Upper lobe of left lung (tissue), 6 donors: ENCODE measurements around the gene SLC18A2. TPM values are rescaled to one million over a fixed set of nuclear protein-coding genes. Genes with fewer than 3 reads are reported as not detected.

Experiments used
- ATAC-seq, 2 donors: fragments of 200-7000 bp; cut with Tn5 transposase; one replicate each; pipeline ENCODE4 v1.9.1; 2022; ENCODE audit warnings: mild to moderate bottlenecking in 2 of 2, moderate library complexity in 2 of 2; ENCODE audit not compliant: low FRiP score in 2 of 2
- DNase-seq, 2 donors: peaks; one replicate each; pipeline ENCODE4 v3.0.0-alpha.2; 2019 to 2020
- H3K27ac ChIP-seq, 4 donors: fragments of 200-600 bp; sonication (generic); one replicate each; pipeline ENCODE4 v1.5.1; 2016 to 2019
- H3K27me3 ChIP-seq, 4 donors: fragments of 200-600 bp; sonication (generic); one replicate each; pipeline ENCODE4 v1.5.1; 2017 to 2019
- H3K36me3 ChIP-seq, 4 donors: fragments of 200-600 bp; sonication (generic); one replicate each; pipeline ENCODE4 v1.5.1; 2016 to 2019
- H3K4me1 ChIP-seq, 4 donors: fragments of 200-600 bp; sonication (generic); one replicate each; pipeline ENCODE4 v1.5.1; 2018 to 2019
- H3K4me3 ChIP-seq, 4 donors: fragments of 200-600 bp; sonication (generic); one replicate each; pipeline ENCODE4 v1.5.1; 2017 to 2019; ENCODE audit warnings: mild to moderate bottlenecking in 2 of 4, moderate library complexity in 1 of 4
- H3K9me3 ChIP-seq, 4 donors: fragments of 200-600 bp; sonication (generic); one replicate each; pipeline ENCODE4 v1.5.1; 2018 to 2019
- EP300 ChIP-seq, 4 donors: sonication (generic); formaldehyde crosslinking; IDR thresholded peaks; one replicate each; pipeline ENCODE4 v1.5.1; 2017; ENCODE audit warnings: antibody characterized with exemption in 4 of 4, control low read depth in 2 of 4
- POLR2A ChIP-seq, 4 donors: fragments of 450-650 bp; IDR thresholded peaks; one replicate each; pipeline ENCODE4 v1.5.1; 2016 to 2017; ENCODE audit warnings: antibody characterized with exemption in 4 of 4, mild to moderate bottlenecking in 2 of 4
- POLR2AphosphoS5 ChIP-seq, 2 donors: sonication (generic); formaldehyde crosslinking; IDR thresholded peaks; one replicate each; pipeline ENCODE4 v1.5.1; 2017; ENCODE audit warnings: antibody characterized with exemption in 2 of 2
- WGBS, 2 donors: methylation state at CpG; one replicate each; pipeline ENCODE4 v1.1.5; 2017 to 2018; 5-methylcytosine and 5-hydroxymethylcytosine counted together
- total RNA-seq, 6 donors: library from RNA; depleted of rRNA in 4 of 6; stranded (reverse); fragments of >200 nt in 4 of 6; gene quantifications; one replicate each; pipeline versions ENCODE4 v1.1.0 to v1.2.1, GENCODE V29; 2016 to 2021
- TF ChIP-seq, protein P1 (sequence below), 6 experiments: fragments of 450-650 bp in 4 of 6; fragments of 200-600 bp in 2 of 6; sonication (generic) in 2 of 6; IDR thresholded peaks; one replicate each; pipeline ENCODE4 v1.5.1; 2016 to 2019; ENCODE audit warnings: antibody characterized with exemption in 6 of 6
- donor health status: DM: no; HTN: no; CAD: no; lungs with moderate emphysema.
- donor health status: DM: no; HTN: yes; CAD: no; lungs with severe emphysema.

Gene SLC18A2
- total RNA-seq, 6 donors from 2014 or later = 0.20 to 5.9 (median 2.8) TPM

DNA sequence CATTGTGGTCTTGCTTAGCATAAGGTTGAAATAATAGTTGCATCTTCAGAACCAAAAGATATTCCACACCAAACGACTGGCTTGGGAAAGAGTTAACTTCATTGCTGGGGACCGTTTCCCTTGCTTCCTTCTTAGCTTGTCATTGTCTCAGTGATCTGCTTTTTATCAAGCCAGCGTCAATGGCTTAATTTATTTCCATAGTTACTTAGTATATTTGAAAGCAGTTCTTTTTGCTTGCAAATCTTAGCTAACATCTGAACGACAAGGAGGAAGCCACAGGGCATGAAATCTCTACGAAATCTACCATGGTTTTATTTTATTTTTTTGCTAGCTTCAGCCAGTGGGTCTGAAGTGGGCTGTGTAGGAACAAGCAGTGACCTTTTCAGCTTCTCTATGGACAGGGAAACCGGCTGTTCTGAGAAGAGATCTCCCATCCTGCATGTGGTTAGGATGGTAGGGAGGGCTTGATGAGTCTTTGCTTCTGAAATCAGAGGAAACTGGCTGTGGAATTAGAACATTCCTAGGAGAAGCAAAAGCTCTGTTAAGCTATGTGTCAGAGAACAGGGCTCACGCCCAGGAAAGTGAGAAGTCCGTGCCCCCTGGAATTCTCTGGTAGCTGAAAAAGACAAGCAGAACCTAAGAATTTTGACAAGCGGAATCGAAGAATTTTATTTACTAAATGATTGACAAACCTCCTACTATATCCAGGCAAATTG is 8.0 kb downstream of the SLC18A2 start:
- H3K36me3 ChIP-seq = no peaks in the 10 kb centered on the region
- H3K27ac ChIP-seq = no peak overlapping the region
- no peaks in the 10 kb centered on the region for H3K27me3 ChIP-seq
- no peak overlapping the region for H3K4me3 ChIP-seq
- 49% methylated on average over 10 of the region's 10 CpGs for WGBS, 2 donors
- DNase-seq (no peak), ATAC-seq (no peak)
- TF ChIP-seq EP300 (IDR thresholded peaks at IDR 0.05) (no peak), POLR2A (IDR thresholded peaks at IDR 0.05) (no peak), POLR2AphosphoS5 (IDR thresholded peaks at IDR 0.05) (no peak)
- TF ChIP-seq, protein P1, sequence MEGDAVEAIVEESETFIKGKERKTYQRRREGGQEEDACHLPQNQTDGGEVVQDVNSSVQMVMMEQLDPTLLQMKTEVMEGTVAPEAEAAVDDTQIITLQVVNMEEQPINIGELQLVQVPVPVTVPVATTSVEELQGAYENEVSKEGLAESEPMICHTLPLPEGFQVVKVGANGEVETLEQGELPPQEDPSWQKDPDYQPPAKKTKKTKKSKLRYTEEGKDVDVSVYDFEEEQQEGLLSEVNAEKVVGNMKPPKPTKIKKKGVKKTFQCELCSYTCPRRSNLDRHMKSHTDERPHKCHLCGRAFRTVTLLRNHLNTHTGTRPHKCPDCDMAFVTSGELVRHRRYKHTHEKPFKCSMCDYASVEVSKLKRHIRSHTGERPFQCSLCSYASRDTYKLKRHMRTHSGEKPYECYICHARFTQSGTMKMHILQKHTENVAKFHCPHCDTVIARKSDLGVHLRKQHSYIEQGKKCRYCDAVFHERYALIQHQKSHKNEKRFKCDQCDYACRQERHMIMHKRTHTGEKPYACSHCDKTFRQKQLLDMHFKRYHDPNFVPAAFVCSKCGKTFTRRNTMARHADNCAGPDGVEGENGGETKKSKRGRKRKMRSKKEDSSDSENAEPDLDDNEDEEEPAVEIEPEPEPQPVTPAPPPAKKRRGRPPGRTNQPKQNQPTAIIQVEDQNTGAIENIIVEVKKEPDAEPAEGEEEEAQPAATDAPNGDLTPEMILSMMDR (IDR thresholded peaks at IDR 0.05) = no peak
- no peaks in the 10 kb centered on the region for H3K4me1 ChIP-seq
- H3K9me3 ChIP-seq = no peaks in the 10 kb centered on the region

DNA sequence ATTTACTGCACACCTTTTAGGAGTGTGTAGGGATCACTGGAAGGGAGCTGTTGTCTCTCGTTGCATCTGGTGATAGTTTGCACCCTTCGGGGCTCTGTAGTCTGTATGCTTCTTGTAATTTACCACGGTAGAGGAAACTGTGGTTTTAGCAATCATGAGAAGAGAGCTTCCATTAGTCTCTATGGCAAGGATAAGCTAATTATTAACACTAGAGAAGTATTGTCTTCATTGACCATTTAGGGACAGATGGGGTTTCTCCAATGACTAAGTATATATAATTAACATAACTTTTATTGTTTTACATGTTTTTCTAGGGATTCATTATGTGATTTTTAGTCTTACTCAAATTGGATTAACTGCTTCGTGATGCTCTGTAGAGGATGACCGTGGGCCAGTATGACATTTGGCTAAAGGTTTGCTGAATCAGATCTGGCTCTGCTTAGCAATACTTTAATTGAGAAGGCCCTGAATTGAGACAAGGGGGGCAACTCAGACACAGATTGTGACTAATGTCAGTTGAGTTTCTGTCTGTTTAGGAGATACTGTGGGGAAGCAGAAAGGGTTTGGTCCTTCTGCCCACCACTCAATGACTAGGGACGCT is 8.7 kb downstream of the SLC18A2 start:
- Histone ChIP-seq H3K4me3 (no peak overlapping the region), H3K27me3 (no peaks in the 10 kb centered on the region), H3K9me3 (no peaks in the 10 kb centered on the region), H3K27ac (no peak overlapping the region), H3K4me1 (no peaks in the 10 kb centered on the region), H3K36me3 (no peaks in the 10 kb centered on the region)
- TF ChIP-seq, protein P1 (IDR thresholded peaks at IDR 0.05) = no peak
- TF ChIP-seq POLR2A (IDR thresholded peaks at IDR 0.05) = no peak
- no peak for TF ChIP-seq EP300 (IDR thresholded peaks at IDR 0.05)
- TF ChIP-seq POLR2AphosphoS5 (IDR thresholded peaks at IDR 0.05) = no peak
- DNase-seq = no peak
- WGBS, 2 donors = 57 to 64% methylated on average over 5 to 6 of the region's 6 CpGs
- no peak for ATAC-seq

DNA sequence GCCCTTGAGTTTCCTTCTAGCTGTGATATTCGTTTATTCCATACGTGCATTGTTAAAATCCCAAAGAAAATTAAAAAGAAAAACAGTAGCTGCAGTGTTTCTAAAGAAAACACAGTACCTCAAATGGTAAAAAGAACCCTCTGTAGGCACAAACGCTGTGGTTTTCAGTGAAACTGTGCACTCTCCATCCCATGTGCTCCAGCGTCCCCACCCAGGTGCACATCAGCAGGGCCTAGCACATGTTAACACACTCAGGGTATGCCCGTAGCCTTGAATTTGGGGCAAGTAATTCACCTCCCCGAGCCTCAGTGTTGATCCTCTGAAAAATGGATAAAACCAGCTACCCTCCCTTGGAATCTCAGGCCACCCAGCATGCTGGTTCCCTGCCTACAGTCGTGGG is 9.5 kb downstream of the SLC18A2 start:
- no peak for TF ChIP-seq POLR2A (IDR thresholded peaks at IDR 0.05)
- TF ChIP-seq POLR2AphosphoS5 (IDR thresholded peaks at IDR 0.05) = no peak
- no peak for TF ChIP-seq EP300 (IDR thresholded peaks at IDR 0.05)
- TF ChIP-seq, protein P1 (IDR thresholded peaks at IDR 0.05) = no peak
- Histone ChIP-seq H3K27me3 (no peaks in the 10 kb centered on the region), H3K27ac (no peak overlapping the region), H3K36me3 (no peaks in the 10 kb centered on the region), H3K4me3 (no peak overlapping the region), H3K4me1 (no peaks in the 10 kb centered on the region), H3K9me3 (no peaks in the 10 kb centered on the region)
- ATAC-seq (no peak), DNase-seq (no peak)
- WGBS, 2 donors = 59 to 63% methylated on average over 7 of the region's 7 CpGs

DNA sequence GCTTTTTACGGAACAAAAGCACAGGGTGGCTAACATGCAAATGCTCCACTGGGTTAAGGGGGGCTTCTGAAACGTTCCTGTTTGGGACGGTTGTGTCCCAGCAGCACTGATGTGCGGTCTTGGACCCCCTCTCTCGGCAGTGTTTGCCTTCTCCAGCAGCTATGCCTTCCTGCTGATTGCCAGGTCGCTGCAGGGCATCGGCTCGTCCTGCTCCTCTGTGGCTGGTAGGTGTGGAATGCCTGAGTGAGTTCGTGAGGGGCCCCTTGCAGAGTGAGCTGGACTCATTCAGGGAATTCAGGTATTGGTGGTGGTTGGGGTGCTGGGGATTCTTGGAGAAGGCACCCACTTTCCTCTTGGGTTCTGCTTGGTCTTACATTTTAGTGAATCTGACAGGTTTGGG is 13.0 kb downstream of the SLC18A2 start:
- TF ChIP-seq EP300 (IDR thresholded peaks at IDR 0.05) = no peak
- TF ChIP-seq POLR2AphosphoS5 (IDR thresholded peaks at IDR 0.05) = no peak
- no peak for TF ChIP-seq POLR2A (IDR thresholded peaks at IDR 0.05)
- TF ChIP-seq, protein P1 (IDR thresholded peaks at IDR 0.05) = no peak
- Histone ChIP-seq H3K27me3 (no peaks in the 10 kb centered on the region), H3K36me3 (no peaks in the 10 kb centered on the region), H3K27ac (no peak overlapping the region), H3K9me3 (no peaks in the 10 kb centered on the region), H3K4me1 (no peaks in the 10 kb centered on the region), H3K4me3 (no peak overlapping the region)
- DNase-seq (no peak), ATAC-seq (no peak)
- 76 to 93% methylated on average over 3 to 9 of the region's 9 CpGs for WGBS, 2 donors

DNA sequence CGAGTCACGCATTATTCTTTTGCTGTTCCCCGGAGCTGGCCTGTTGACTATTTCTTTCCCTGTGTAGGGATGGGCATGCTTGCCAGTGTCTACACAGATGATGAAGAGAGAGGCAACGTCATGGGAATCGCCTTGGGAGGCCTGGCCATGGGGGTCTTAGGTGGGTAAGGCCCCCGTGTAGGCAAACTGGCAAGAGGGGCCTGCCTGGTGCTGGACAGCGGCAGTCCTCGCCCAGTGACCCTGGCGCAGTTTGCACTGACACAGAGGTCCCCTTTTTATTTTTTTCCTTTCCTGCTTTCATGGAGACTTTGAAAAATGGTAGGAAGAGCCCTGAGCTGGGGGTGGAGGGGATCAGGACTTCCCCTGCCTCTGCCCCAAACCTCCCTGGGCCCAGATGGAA is 13.4 kb downstream of the SLC18A2 start:
- Histone ChIP-seq H3K27ac (no peak overlapping the region), H3K9me3 (no peaks in the 10 kb centered on the region), H3K27me3 (no peaks in the 10 kb centered on the region), H3K4me1 (no peaks in the 10 kb centered on the region), H3K4me3 (no peak overlapping the region), H3K36me3 (no peaks in the 10 kb centered on the region)
- DNase-seq (no peak), ATAC-seq (no peak)
- TF ChIP-seq EP300 (IDR thresholded peaks at IDR 0.05) (no peak), POLR2AphosphoS5 (IDR thresholded peaks at IDR 0.05) (no peak), POLR2A (IDR thresholded peaks at IDR 0.05) (no peak)
- TF ChIP-seq, protein P1 (IDR thresholded peaks at IDR 0.05) = no peak
- 75 to 77% methylated on average over 9 of the region's 9 CpGs for WGBS, 2 donors
